ENCODE measurements around the gene MMAA.
"Not testable (repeated sequence)": the region's sequence is repeated elsewhere in the genome, so short reads cannot be mapped to it uniquely, and the experiment has no call there.

The MMAA gene

GRCh38 chr4:145619639-145619996 is 433 bp downstream of the MMAA start:
- H3K4me3 ChIP-seq (ENCODE audit: control insufficient read depth, low read depth, low read length) = peak overlapping the region; percentile 86
- DNase-seq (ENCODE audit: low read depth) = peak; percentile 5
- TF ChIP-seq CTCF (IDR thresholded peaks at IDR 0.05; ENCODE audit: control insufficient read depth, insufficient read depth, low read depth, low read length, missing control alignments) = no peak

GRCh38 chr4:145622067-145622466 is 2.9 kb downstream of the MMAA start:
- not testable (repeated sequence) for DNase-seq (ENCODE audit: low read depth)

GRCh38 chr4:145623831-145624230 is 4.6 kb downstream of the MMAA start:
- H3K4me3 ChIP-seq (ENCODE audit: control insufficient read depth, low read depth, low read length) = no peak overlapping the region
- no peak for TF ChIP-seq CTCF (IDR thresholded peaks at IDR 0.05; ENCODE audit: control insufficient read depth, insufficient read depth, low read depth, low read length, missing control alignments)
- DNase-seq (ENCODE audit: low read depth) = peak; percentile 25

More at GRCh38 chr4:145622067-145622466, 2.9 kb downstream of the MMAA start:
- H3K4me3 ChIP-seq (ENCODE audit: control insufficient read depth, low read depth, low read length) = not testable (repeated sequence)

- DNase-seq (ENCODE audit: low read depth) = no peak
- no peak overlapping the region for H3K4me3 ChIP-seq (ENCODE audit: control insufficient read depth, low read depth, low read length)
- no peak for TF ChIP-seq CTCF (IDR thresholded peaks at IDR 0.05; ENCODE audit: control insufficient read depth, insufficient read depth, low read depth, low read length, missing control alignments)
These were observed 6.8 kb downstream of the MMAA start for GRCh38 chr4:145625677-145626622.

- no peak overlapping the region for H3K4me3 ChIP-seq (ENCODE audit: control insufficient read depth, low read depth, low read length)
- DNase-seq (ENCODE audit: low read depth) = no peak
- TF ChIP-seq CTCF (IDR thresholded peaks at IDR 0.05; ENCODE audit: control insufficient read depth, insufficient read depth, low read depth, low read length, missing control alignments) = no peak
These were observed 7.4 kb downstream of the MMAA start for GRCh38 chr4:145626623-145626982.

GRCh38 chr4:145635117-145635516 is 15.9 kb downstream of the MMAA start:
- TF ChIP-seq CTCF (IDR thresholded peaks at IDR 0.05; ENCODE audit: control insufficient read depth, insufficient read depth, low read depth, low read length, missing control alignments) = no peak
- H3K4me3 ChIP-seq (ENCODE audit: control insufficient read depth, low read depth, low read length) = no peak overlapping the region
- no peak for DNase-seq (ENCODE audit: low read depth)

- no peak for TF ChIP-seq CTCF (IDR thresholded peaks at IDR 0.05; ENCODE audit: control insufficient read depth, insufficient read depth, low read depth, low read length, missing control alignments)
- no peak for DNase-seq (ENCODE audit: low read depth)
- H3K4me3 ChIP-seq (ENCODE audit: control insufficient read depth, low read depth, low read length) = no peak overlapping the region
These were observed 16.4 kb downstream of the MMAA start for GRCh38 chr4:145635630-145636029.

Data from AG09309 (cell line).